C4-2B (cell line): ENCODE results near the gene ABO.
"Not testable (repeated sequence)": the region's sequence is repeated elsewhere in the genome, so short reads cannot be mapped to it uniquely, and the experiment has no call there.

ENCODE experiments used
- H3K27ac ChIP-seq: fragments of 450-650 bp; 2 replicates; pipeline ENCODE4 v1.5.1; 2017
- CTCF ChIP-seq: fragments of 450-650 bp; conservative IDR thresholded peaks from 2 replicates; pipeline ENCODE4 v1.5.1; 2017; ENCODE audit warnings: mild to moderate bottlenecking
- ZFX ChIP-seq: fragments of 450-650 bp; IDR thresholded peaks from 2 replicates; pipeline ENCODE4 v1.6.1; 2017

The ABO gene

GRCh38 chr9:133226219-133227171 is 48.5 kb downstream of the ABO start:
- no peak for TF ChIP-seq ZFX
- no peak for TF ChIP-seq CTCF
- no peak overlapping the region for H3K27ac ChIP-seq

GRCh38 chr9:133225171-133226011 is 49.6 kb downstream of the ABO start:
- no peak overlapping the region for H3K27ac ChIP-seq
- TF ChIP-seq ZFX (no peak), CTCF (no peak)

GRCh38 chr9:133224762-133225161 is 50.2 kb downstream of the ABO start:
- no peak overlapping the region for H3K27ac ChIP-seq
- TF ChIP-seq ZFX (no peak), CTCF (no peak)

GRCh38 chr9:133223159-133223756 is 51.7 kb downstream of the ABO start:
- not testable (repeated sequence) for H3K27ac ChIP-seq

GRCh38 chr9:133221994-133222393 is 53.0 kb downstream of the ABO start:
- H3K27ac ChIP-seq: not testable (repeated sequence)

- TF ChIP-seq ZFX (no peak), CTCF (no peak)
Measured at GRCh38 chr9:133221177-133221809, 53.7 kb downstream of the ABO start.

GRCh38 chr9:133218049-133218975 is 56.7 kb downstream of the ABO start:
- H3K27ac ChIP-seq: not testable (repeated sequence)

More at GRCh38 chr9:133221177-133221809, 53.7 kb downstream of the ABO start:
- H3K27ac ChIP-seq: no peak overlapping the region

GRCh38 chr9:133217333-133217988 is 57.5 kb downstream of the ABO start:
- not testable (repeated sequence) for H3K27ac ChIP-seq

- H3K27ac ChIP-seq: not testable (repeated sequence)
Measured at GRCh38 chr9:133214276-133214675, 60.7 kb downstream of the ABO start.
